ENCODE data around the gene ATF7IP. TPM values are rescaled to one million over a fixed set of nuclear protein-coding genes. Genes with fewer than 3 reads are reported as not detected.
A peak's percentile ranks its signal among the peaks of the same experiment; 100 is the strongest.

The ATF7IP gene
- total RNA-seq, 1 experiment from 2014 or later, result 172 TPM

GRCh38 chr12:14394317-14395073, 29.0 kb downstream of the ATF7IP start:
- Mint-ChIP-seq H3K36me3 (ENCODE audit: insufficient read depth in 1 of 3, low read depth in 3 of 3) (peaks cover 4 to 18% (median 10%) of the 10 kb centered on the region in 3 experiments), H3K27ac (peak overlapping the region in 1 of 3 experiments; percentile 92; a peak in 2 of 7 replicates), H3K4me3 (no peak overlapping the region; a peak in 1 of 5 replicates), H3K27me3 (ENCODE audit: low read depth) (no peaks in the 10 kb centered on the region), H3K9me3 (peaks cover 4 to 6% of the 10 kb centered on the region in 2 experiments; a peak in 4 of 5 replicates), H3K4me1 (peaks cover 74 to 75% of the 10 kb centered on the region in 2 experiments)
- Histone ChIP-seq H2BK5ac (ENCODE audit: insufficient read length, low read length) (no peak overlapping the region), H3K79me2 (ENCODE audit: insufficient read depth, low read length) (peaks cover 26% of the 10 kb centered on the region), H3K14ac (ENCODE audit: insufficient read depth, low read length) (no peak overlapping the region), H4K5ac (ENCODE audit: insufficient read length, low read depth, low read length) (no peak overlapping the region), H3K18ac (ENCODE audit: insufficient read length, low read depth, low read length) (no peak overlapping the region), H4K8ac (replicated peaks; ENCODE audit: insufficient read length, low read depth, low read length) (no peak overlapping the region), H4K91ac (ENCODE audit: insufficient read length, low read depth, low read length) (no peak overlapping the region), H2AK5ac (ENCODE audit: insufficient read length, low read length) (no peak overlapping the region), H3K23ac (ENCODE audit: insufficient read length, low read depth, low read length) (no peak overlapping the region), H3K9ac (ENCODE audit: extremely low read depth, insufficient read length, low read length) (no peak overlapping the region), H3K27ac (ENCODE audit: insufficient read length, low read depth, low read length) (no peak overlapping the region), H4K20me1 (ENCODE audit: control insufficient read depth, insufficient read depth, insufficient read length) (no peaks in the 10 kb centered on the region), H3T11ph (ENCODE audit: low read length) (no peak overlapping the region), H3K4ac (ENCODE audit: low read depth, low read length) (no peak overlapping the region), H2AFZ (ENCODE audit: low read length) (no peak overlapping the region), H3K27me3 (ENCODE audit: insufficient read depth, low read length) (no peaks in the 10 kb centered on the region), H2BK20ac (ENCODE audit: low read depth, low read length, poor library complexity, severe bottlenecking) (no peak overlapping the region), H3K56ac (ENCODE audit: insufficient read length, low read depth, low read length) (no peak overlapping the region), H3K23me2 (ENCODE audit: insufficient read length, low read depth, low read length, poor library complexity, severe bottlenecking) (no peaks in the 10 kb centered on the region), H2BK12ac (ENCODE audit: insufficient read length, low read depth, low read length) (no peak overlapping the region), H3K4me2 (ENCODE audit: insufficient read depth, insufficient read length, low read length) (no peak overlapping the region), H2BK120ac (ENCODE audit: low read depth, low read length, poor library complexity, severe bottlenecking) (no peak overlapping the region), H3K9me3 (ENCODE audit: control insufficient read depth, low read depth, low read length) (no peaks in the 10 kb centered on the region), H3K4me1 (ENCODE audit: insufficient read depth, low read length) (peaks cover 5% of the 10 kb centered on the region; the same call in 1 of the 2 replicates), H2BK15ac (ENCODE audit: low read depth, low read length) (no peak overlapping the region), H3K79me1 (ENCODE audit: insufficient read depth, low read depth, low read length, poor library complexity, severe bottlenecking) (no peaks in the 10 kb centered on the region)
- DNase-seq, result no peak
- no peak; the same call in 2 of the 3 replicates for TF ChIP-seq CTCF (conservative IDR thresholded peaks at IDR 0.05)
- no CpG with 5 or more reads among the region's 3 CpGs for WGBS (ENCODE audit: extremely low coverage, insufficient read length, low lambda C conversion rate)
